Spleen (tissue), 7 donors: ENCODE data around the gene TEX2.

ENCODE experiments used
- POLR2AphosphoS5 ChIP-seq, 3 donors: sonication (generic); formaldehyde crosslinking; IDR thresholded peaks; one replicate each; pipeline ENCODE4 v1.5.1; 2017; ENCODE audit warnings: antibody characterized with exemption in 3 of 3
- TF ChIP-seq, protein P1 (sequence below), 11 experiments: fragments of 200-600 bp in 7 of 11; fragments of 450-650 bp in 4 of 11; sonication (generic) in 4 of 11; IDR thresholded peaks in 8 of 11; conservative IDR thresholded peaks in 3 of 11; 1 replicate in 7 of 11; 2 replicates in 4 of 11; pipeline versions ENCODE4 v1.4.0 to v1.8.0; 2016 to 2021; ENCODE audit warnings: antibody characterized with exemption in 11 of 11, inconsistent platforms in 4 of 11, mild to moderate bottlenecking in 1 of 11
- donor health status: DM: no; HTN: no; CAD: no; lungs with moderate emphysema.
- donor health status: DM: no; HTN: no; CAD: no.
- donor health status: DM: no; HTN: no; CAD: no.

DNA sequence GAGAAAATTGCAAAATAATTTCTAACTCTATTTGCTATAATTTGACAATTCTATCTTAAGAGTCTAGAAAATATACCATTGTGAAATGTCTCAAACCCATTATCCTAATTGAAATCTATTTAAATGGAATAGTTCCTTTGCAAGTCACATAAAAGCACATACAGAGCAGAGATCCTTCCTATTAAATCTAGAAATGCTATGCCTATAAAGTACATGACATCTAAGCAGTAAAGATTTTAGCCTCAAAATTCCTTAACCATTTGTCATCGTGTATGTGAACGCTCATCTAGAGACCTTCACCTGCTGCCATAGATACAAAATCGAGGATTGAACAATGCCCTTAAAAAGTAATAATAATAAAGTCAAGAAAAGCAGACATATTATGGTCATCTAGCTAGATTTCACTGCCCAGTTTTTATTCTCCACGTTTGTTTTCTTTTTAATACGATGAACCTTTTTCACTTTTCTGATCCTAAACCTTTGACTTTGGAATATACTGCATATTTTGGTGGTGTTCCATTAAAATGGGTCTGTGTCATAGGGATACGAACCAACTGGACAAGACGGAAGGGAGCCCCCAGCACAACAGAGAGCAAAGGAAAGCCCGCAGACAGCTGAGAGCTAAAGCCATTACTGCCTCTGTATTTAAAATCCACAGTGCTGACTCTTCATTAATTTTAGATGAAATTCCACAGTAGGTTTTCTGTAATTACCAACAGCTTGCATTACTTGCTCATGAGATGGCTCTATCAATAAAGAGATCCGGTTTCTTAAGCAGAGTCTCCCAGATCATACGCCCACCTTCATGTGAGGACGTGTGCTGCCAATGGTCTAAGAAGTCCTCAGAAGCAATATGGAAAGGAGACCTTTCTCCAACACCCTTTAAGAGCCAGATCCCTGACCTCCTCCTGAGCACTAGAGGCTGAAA lies 17.6 kb downstream of the TEX2 start:
- TF ChIP-seq, protein P1, sequence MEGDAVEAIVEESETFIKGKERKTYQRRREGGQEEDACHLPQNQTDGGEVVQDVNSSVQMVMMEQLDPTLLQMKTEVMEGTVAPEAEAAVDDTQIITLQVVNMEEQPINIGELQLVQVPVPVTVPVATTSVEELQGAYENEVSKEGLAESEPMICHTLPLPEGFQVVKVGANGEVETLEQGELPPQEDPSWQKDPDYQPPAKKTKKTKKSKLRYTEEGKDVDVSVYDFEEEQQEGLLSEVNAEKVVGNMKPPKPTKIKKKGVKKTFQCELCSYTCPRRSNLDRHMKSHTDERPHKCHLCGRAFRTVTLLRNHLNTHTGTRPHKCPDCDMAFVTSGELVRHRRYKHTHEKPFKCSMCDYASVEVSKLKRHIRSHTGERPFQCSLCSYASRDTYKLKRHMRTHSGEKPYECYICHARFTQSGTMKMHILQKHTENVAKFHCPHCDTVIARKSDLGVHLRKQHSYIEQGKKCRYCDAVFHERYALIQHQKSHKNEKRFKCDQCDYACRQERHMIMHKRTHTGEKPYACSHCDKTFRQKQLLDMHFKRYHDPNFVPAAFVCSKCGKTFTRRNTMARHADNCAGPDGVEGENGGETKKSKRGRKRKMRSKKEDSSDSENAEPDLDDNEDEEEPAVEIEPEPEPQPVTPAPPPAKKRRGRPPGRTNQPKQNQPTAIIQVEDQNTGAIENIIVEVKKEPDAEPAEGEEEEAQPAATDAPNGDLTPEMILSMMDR (IDR thresholded peaks at IDR 0.05 in 8 of 11, conservative IDR thresholded peaks at IDR 0.05 in 3 of 11), result no peak
- no peak for TF ChIP-seq POLR2AphosphoS5 (IDR thresholded peaks at IDR 0.05)
